Vagina (tissue), 2 donors: Measurements from ENCODE around the gene HOXC11. TPM values are rescaled to one million over a fixed set of nuclear protein-coding genes. Genes with fewer than 3 reads are reported as not detected.

ENCODE experiments used
- DNase-seq, 2 donors: peaks; one replicate each; pipeline ENCODE4 v3.0.0-alpha.2; 2017; ENCODE audit errors: extremely low spot score in 2 of 2
- H3K27ac ChIP-seq: fragments of 200-600 bp; sonication (generic); one replicate; pipeline ENCODE4 v1.5.1; 2019
- H3K27me3 ChIP-seq: fragments of 200-600 bp; sonication (generic); one replicate; pipeline ENCODE4 v1.5.1; 2019
- H3K36me3 ChIP-seq, 2 donors: fragments of 200-600 bp; sonication (generic); one replicate each; pipeline ENCODE4 v1.5.1; 2017 to 2019
- H3K4me1 ChIP-seq: fragments of 200-600 bp; sonication (generic); one replicate; pipeline ENCODE4 v1.5.1; 2019
- H3K4me3 ChIP-seq, 2 donors: fragments of 200-600 bp; sonication (generic); 1 replicate in 1 of 2; 2 replicates in 1 of 2; pipeline ENCODE4 v1.5.1; 2016 to 2019
- H3K9me3 ChIP-seq: fragments of 200-600 bp; sonication (generic); one replicate; pipeline ENCODE4 v1.5.1; 2019
- CTCF ChIP-seq, 3 experiments: fragments of 450-650 bp in 2 of 3; fragments of 200-600 bp in 1 of 3; sonication (generic) in 1 of 3; IDR thresholded peaks; one replicate each; pipeline ENCODE4 v1.5.1; 2017 to 2019; ENCODE audit warnings: antibody characterized with exemption in 3 of 3, mild to moderate bottlenecking in 2 of 3, moderate library complexity in 2 of 3
- POLR2A ChIP-seq, 2 donors: fragments of 450-650 bp; IDR thresholded peaks; one replicate each; pipeline ENCODE4 v1.6.1; 2017; ENCODE audit warnings: antibody characterized with exemption in 2 of 2, mild to moderate bottlenecking in 2 of 2, moderate library complexity in 2 of 2
- POLR2AphosphoS5 ChIP-seq, 2 donors: sonication (generic); formaldehyde crosslinking; IDR thresholded peaks; one replicate each; pipeline ENCODE4 v1.9.0; 2017; ENCODE audit warnings: antibody characterized with exemption in 2 of 2, mild to moderate bottlenecking in 2 of 2, low read depth in 1 of 2; ENCODE audit not compliant: insufficient read depth in 1 of 2
- intact Hi-C: fragments of 100-400 bp; cut with DNase I; formaldehyde crosslinking; loops from one replicate; pipeline ENCODE4 v1.15.1; 2023
- total RNA-seq: library from RNA; depleted of rRNA; stranded (reverse); fragments of >200 nt; gene quantifications from one replicate; pipeline ENCODE4 v1.2.3, GENCODE V29; 2016

Gene HOXC11
- total RNA-seq, 1 donor from 2014 or later = not detected

GRCh38 chr12:54020591-54021405, 47.9 kb downstream of the HOXC11 start:
- Histone ChIP-seq H3K9me3 (no peaks in the 10 kb centered on the region), H3K27ac (no peak overlapping the region), H3K27me3 (peaks cover 38% of the 10 kb centered on the region), H3K4me3 (no peak overlapping the region), H3K36me3 (no peaks in the 10 kb centered on the region), H3K4me1 (peaks cover 33% of the 10 kb centered on the region)
- intact Hi-C loops = no loop called here
- no peak for TF ChIP-seq CTCF (IDR thresholded peaks at IDR 0.05)
- TF ChIP-seq POLR2A (IDR thresholded peaks at IDR 0.05) = no peak
- TF ChIP-seq POLR2AphosphoS5 (IDR thresholded peaks at IDR 0.05; ENCODE audit: insufficient read depth in 1 of 2, low read depth in 1 of 2) = no peak
- DNase-seq = no peak

GRCh38 chr12:54021432-54022013, 48.6 kb downstream of the HOXC11 start:
- intact Hi-C loops = no loop called here
- H3K36me3 ChIP-seq = no peaks in the 10 kb centered on the region

GRCh38 chr12:54022960-54023884, 50.3 kb downstream of the HOXC11 start:
- H3K4me3 ChIP-seq = no peak overlapping the region
- H3K36me3 ChIP-seq = no peaks in the 10 kb centered on the region
- H3K9me3 ChIP-seq = no peaks in the 10 kb centered on the region
- DNase-seq = no peak
- H3K27ac ChIP-seq = no peak overlapping the region
- no peak for TF ChIP-seq POLR2A (IDR thresholded peaks at IDR 0.05)
- TF ChIP-seq POLR2AphosphoS5 (IDR thresholded peaks at IDR 0.05; ENCODE audit: insufficient read depth in 1 of 2, low read depth in 1 of 2) = no peak
- TF ChIP-seq CTCF (IDR thresholded peaks at IDR 0.05) = no peak
- H3K27me3 ChIP-seq = peaks cover 21% of the 10 kb centered on the region
- intact Hi-C loops = no loop called here
- H3K4me1 ChIP-seq = peaks cover 13% of the 10 kb centered on the region

More at GRCh38 chr12:54021432-54022013, 48.6 kb downstream of the HOXC11 start:
- Histone ChIP-seq H3K4me3 (no peak overlapping the region), H3K27ac (no peak overlapping the region), H3K4me1 (peaks cover 30% of the 10 kb centered on the region), H3K9me3 (no peaks in the 10 kb centered on the region), H3K27me3 (peaks cover 31% of the 10 kb centered on the region)
- DNase-seq = no peak
- no peak for TF ChIP-seq POLR2A (IDR thresholded peaks at IDR 0.05)
- TF ChIP-seq POLR2AphosphoS5 (IDR thresholded peaks at IDR 0.05; ENCODE audit: insufficient read depth in 1 of 2, low read depth in 1 of 2) = no peak
- no peak for TF ChIP-seq CTCF (IDR thresholded peaks at IDR 0.05)

- no peaks in the 10 kb centered on the region for H3K9me3 ChIP-seq
- TF ChIP-seq POLR2A (IDR thresholded peaks at IDR 0.05) (no peak), POLR2AphosphoS5 (IDR thresholded peaks at IDR 0.05; ENCODE audit: insufficient read depth in 1 of 2, low read depth in 1 of 2) (no peak), CTCF (IDR thresholded peaks at IDR 0.05) (no peak)
- intact Hi-C loops = no loop called here
- H3K4me3 ChIP-seq = no peak overlapping the region
- peaks cover 10% of the 10 kb centered on the region for H3K4me1 ChIP-seq
- no peak overlapping the region for H3K27ac ChIP-seq
- no peaks in the 10 kb centered on the region for H3K36me3 ChIP-seq
- H3K27me3 ChIP-seq = peaks cover 21% of the 10 kb centered on the region
- DNase-seq = no peak
These were observed 51.2 kb downstream of the HOXC11 start for GRCh38 chr12:54024127-54024526.
